Stimulated activated CD4-positive, alpha-beta T cell treated with anti-CD3 and anti-CD28 coated beads, Interleukin-2, amount 100 ng/mL, for 4 hours (primary cell): ENCODE results near the gene HPCAL1.
A peak's percentile ranks its signal among the peaks of the same experiment; 100 is the strongest.
"Not testable (repeated sequence)": the region's sequence is repeated elsewhere in the genome, so short reads cannot be mapped to it uniquely, and the experiment has no call there.

Source experiments
- DNase-seq: peaks from one replicate; pipeline ENCODE4 v3.0.0-alpha.2; 2020; ENCODE audit warnings: low read depth

HPCAL1 gene

DNA sequence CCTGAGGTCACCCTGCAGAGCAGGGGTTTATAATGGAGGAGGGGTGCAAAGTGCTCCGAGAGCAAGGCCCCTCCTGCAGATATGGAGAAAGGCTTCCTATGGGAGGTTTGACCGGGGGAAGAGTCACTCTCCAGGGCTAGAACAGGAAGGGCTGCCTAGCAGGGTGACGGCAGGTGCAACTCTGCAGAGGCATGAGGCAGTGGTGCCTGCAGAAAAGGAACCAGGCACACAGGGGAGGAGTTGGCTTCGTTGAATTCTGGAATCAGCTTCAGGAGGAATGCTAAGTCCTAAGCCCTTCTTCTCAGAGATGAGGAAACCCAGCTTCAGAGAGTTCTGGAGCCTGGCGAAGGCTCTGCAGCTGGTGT lies 17.5 kb upstream of the HPCAL1 start:
- DNase-seq, result no peak

DNA sequence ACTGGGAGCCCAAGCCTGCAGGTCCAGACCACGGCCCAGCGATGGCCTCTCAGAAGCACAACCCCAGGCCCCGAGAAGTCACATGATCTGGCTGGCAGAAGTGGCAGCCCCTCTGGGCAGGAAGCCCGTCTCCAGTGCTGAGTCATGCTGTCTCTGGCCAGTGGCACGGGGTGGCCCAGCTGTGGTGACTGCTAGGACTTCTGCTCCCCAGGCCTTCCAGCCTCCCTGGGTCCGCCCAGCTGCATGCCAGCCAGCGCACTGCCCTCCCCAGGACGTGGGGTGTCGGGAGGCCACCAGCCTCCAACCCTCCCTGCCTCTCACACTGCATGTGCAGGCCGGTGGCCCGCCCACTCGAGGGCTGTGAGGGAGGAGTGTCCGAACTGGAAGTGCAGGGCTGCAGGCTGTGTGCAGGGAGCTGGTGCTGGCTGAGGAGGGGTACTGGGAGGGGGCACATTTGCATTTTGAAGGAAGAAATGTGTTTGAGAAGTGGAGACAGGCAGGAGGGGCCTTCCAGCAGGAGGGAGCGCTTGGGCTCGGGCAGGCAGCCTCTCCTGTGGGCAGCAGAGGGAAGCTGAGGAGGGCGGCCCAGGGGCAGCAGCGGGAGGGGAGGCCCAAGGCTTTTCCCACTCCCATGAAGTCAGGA lies 17.0 kb upstream of the HPCAL1 start:
- no peak for DNase-seq

DNA sequence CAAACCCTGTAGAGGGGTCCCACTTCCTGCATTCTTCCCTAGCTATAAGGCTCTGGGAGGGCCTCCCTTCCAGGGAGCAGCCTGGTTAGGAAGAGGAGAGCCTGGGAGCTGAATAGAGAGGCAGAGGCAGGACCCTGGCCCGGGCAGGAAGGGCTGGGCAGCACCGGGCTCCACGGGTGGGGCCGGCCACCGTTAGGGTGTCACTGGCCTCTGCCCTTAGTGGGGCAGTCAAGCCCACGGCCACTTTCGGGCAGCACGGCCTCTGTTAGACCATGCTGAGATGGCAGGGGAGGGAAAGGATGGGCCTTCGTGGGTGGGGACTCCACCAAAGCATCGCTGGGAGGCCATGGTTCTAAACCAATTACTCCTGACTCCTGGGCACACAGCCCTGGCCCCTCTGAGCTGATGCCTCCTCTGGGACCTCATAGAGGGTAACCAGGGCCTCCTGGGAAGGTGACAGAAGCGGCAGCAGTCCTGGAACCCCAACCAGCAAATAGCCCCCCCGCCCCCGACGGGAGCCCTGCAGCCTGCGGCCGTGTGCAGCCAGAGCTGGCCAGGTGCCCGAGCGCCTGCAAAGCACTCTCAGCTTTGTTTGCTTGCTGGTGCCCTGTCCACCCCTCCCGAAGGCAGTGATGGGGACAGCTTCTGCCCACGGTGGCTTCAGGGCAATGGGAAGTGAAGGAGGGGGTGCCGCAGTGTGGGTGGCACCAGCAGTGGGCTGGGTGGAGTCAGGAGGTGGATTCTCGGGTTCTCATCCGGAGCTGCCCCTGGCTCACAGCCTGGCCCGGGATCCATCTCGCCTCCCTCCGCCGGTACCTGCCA lies 16.3 kb upstream of the HPCAL1 start:
- DNase-seq, result no peak

DNA sequence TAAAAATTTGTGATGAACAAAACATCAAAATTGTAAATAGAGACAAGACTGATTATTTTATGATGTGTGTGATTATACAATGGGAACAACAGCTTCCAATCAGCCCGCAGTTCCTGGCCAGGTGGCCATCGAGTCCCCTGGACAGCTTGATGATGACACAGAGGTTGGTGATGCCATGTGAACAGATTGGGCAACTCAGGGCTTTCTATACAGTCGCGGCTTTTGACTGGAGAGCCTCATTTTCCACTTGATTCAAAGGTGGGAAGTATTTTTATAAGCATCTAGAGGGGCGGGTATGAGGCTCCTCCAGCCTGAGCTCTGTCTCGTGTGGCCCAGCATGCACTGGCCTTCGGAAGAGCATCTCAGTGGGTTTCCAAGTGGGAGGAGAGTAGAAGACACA lies 14.9 kb upstream of the HPCAL1 start:
- DNase-seq, result no peak

GRCh38 chr2:10288606-10289005 lies 14.1 kb upstream of the HPCAL1 start:
- no peak for DNase-seq

DNA sequence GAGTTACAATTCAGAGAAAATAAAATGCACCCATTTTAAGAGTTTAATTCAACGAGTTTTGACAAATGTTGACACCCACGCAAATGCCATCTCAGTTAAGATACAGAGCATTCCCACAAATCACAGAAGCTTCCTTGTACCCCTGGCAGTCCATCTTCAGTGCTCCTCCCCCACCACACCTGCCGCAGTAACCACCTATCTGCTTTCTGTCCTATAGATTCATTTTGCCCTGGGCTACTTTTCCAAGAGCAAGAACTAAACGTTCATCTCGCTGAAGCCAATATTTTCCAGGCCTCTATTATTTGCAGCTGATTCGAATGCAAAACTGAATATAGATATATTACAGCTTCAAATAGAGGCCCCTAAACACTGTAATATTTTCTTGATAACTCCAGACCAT lies 13.4 kb upstream of the HPCAL1 start:
- DNase-seq, result no peak

DNA sequence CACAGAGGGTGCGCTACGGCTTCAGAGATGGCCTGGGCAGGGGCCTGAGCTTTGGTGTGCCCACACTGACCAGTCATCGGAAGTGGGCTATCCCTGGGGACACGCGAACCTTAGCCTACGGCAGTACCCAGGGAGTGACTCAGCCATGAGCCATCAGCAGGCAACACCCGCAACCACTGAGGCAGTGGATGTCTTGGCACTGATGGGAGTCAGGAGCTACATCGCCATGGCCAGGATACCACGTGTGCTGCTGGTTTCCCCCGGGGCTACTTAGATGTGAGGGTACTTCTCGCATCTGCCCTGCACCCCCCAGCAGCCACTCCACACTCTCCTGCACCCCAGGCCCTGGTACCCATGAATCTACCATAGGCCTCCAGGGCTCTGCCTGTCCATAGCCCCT lies 12.8 kb upstream of the HPCAL1 start:
- no peak for DNase-seq

GRCh38 chr2:10291376-10291775 lies 11.3 kb upstream of the HPCAL1 start:
- DNase-seq, result not testable (repeated sequence)

GRCh38 chr2:10292033-10292432 lies 10.7 kb upstream of the HPCAL1 start:
- DNase-seq, result no peak

DNA sequence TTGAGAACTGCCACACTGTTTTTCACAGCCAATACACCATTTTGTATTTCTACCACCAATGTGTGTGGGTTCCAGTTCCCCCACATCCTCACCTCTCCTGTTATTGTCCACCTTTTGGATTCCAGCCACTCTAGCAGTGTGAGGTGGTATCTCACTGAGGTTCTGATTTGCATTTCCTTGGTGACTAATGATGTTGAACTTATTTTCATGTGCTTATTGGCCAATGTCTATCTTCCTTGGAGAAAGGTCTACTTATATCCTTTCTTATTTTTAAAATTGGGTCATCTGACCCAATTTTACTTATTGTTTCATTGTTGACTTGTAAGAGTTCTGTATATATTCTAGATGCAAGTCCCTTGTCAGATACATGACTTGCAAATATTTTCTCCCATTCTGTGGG lies 9.1 kb upstream of the HPCAL1 start:
- DNase-seq, result no peak

- no peak for DNase-seq
Measured at GRCh38 chr2:10294077-10294476, 8.6 kb upstream of the HPCAL1 start.

- not testable (repeated sequence) for DNase-seq
Measured at GRCh38 chr2:10295649-10296048, 7.1 kb upstream of the HPCAL1 start.

DNA sequence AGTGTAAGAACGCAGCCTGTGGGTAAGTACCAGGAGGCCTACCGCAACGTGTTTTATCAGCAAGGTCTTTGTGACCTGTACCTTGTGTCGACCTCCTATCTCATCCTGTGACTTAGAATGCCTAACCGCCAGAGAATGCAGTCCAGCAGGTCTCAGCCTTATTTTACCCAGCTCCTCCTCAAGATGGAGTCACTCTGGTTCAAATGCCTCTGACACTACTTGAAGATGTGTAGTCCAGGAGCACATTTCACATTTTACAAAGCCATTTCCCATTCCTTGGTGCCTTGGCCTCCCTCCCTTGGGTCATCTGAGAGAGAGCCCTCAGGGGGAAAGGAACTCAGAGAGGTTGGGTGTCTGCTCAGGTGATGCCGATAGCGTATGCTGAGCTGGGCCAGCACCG lies 6.6 kb upstream of the HPCAL1 start:
- no peak for DNase-seq

DNA sequence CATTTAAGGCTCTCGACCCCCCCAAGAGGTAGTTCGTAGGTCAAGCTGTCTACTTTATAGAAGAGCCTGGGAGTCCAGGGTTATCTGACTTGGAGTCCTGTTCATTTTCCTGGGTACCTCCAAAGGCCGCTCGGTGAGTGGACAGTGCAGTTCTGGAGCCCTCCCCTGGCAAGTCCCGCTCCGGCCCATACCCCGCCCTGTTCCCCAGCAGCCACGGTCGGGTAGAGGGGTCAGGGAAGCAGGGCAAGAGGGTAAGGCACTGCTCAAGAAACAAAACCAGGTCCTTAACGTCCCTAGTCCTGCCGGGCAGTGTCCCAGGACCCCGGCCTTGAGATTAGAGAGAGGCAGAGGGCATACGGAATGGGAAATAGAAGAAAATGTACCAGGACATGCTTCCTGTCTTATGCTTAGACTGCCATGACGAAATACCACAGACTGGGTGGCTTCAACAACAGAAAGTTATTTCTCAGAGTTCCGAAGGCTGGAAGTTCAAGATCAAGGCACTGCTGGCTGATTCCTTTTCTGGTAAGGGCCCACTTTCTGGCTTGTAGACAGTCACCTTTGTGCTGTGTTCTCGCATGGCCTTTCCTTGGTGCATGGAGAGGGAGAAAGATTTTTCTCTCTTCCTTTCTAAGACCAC lies 5.4 kb upstream of the HPCAL1 start:
- DNase-seq, result no peak

DNA sequence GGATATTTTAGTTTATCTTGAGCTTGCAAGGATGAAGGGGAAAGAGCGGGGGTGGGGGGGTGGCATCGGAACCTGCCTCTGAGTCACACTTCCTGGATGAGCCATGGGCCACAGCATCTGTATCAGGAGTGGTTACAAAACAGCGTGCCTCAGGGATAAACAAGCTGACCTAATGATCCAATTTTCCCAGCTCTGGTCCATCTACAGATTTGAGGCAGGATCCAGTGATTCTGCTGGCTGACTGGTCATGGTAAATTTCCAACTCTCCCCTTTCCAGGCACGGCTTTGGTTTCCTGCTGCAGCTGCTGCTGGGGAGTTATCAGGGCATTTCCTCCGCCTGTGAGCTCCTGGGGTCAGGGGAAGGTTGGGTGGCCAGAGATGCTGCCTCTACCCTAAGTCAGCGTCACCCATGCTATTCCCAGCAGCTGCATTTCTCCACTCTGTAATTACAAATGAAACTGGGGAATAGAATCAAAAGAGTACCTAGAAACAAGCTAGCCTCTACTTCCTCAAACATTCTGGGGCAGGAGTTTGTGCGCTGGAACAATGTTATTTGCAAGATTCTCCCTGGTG lies 4.7 kb upstream of the HPCAL1 start:
- DNase-seq, result peak; percentile 60

GRCh38 chr2:10298777-10299176 lies 3.9 kb upstream of the HPCAL1 start:
- DNase-seq, result not testable (repeated sequence)

- DNase-seq, result no peak
Measured at GRCh38 chr2:10300328-10300920, 2.3 kb upstream of the HPCAL1 start.

DNA sequence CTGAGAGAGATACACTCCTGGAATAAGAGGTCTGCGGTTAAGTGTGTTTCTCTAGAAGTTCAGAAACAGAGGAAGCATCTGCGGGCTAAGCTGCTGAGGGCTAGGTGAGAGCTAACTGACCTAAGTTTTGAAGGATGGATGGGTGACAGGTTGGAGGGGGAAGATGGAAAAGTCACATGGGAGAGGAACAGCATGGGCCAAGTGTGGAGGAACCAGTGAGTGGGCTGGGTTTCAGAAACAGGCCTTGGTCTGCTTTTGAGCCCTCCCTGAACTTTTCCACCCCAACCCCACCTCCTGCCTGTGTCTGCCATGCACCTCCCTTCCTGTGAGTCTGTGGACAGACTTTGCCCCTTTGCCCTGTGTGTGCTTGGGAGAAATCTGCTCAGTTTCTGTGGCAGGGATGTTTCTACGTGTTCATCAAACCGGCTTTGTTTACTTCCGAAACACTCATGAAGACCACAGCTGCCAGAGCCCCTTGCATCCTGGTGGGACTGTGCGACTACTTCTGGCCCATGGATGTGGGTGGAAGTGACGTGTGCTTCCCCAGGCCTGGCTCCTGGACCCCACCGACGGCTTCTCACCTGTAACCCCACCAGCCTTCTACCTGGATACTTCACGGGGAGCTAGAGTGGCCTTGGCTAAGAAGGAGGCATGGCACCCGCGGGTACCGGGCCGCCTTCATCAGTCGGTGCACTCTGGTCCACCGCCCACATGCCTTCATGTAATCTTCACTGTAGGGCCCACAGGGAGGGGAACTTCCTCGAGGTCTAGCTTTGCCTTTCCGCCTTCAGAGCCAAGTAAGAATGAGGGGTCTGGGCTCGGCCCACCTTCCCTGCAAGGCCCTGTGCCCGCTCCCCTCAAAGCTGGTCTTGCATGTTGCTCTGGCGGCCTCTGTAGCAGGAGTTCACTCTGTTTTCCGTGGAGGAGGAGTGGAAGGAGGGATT lies 1.4 kb upstream of the HPCAL1 start:
- no peak for DNase-seq

- no peak for DNase-seq
Measured at GRCh38 chr2:10301941-10302478, 694 bp upstream of the HPCAL1 start.

GRCh38 chr2:10303181-10303693 lies 533 bp downstream of the HPCAL1 start:
- DNase-seq, result no peak
